Activated T-helper 2 cell treated with anti-CD3 and anti-CD28 coated beads, Interferon-gamma antibody, Interleukin-2, Interleukin-4, amounts not matched to agents 10 μg/mL and 5 μg/mL and 100 μg/mL, durations not matched to agents 14 hours and 24 hours and 36 hours (primary cell): Measurements from ENCODE around the gene SEMG1. TPM values are rescaled to one million over a fixed set of nuclear protein-coding genes. Genes with fewer than 3 reads are reported as not detected.

Experiments
- DNase-seq: peaks from one replicate; pipeline ENCODE4 v3.0.0; 2021; ENCODE audit warnings: low spot score
- H3K27ac Mint-ChIP-seq: one replicate; pipeline ENCODE4 v1.8.0; 2021; ENCODE audit warnings: mixed read lengths
- H3K27me3 Mint-ChIP-seq: one replicate; pipeline ENCODE4 v1.8.0; 2021; ENCODE audit warnings: low read depth, mixed read lengths
- H3K36me3 Mint-ChIP-seq: one replicate; pipeline ENCODE4 v1.8.0; 2021; ENCODE audit warnings: low read depth, mixed read lengths
- H3K4me1 Mint-ChIP-seq: one replicate; pipeline ENCODE4 v1.8.0; 2021; ENCODE audit warnings: low read depth, mixed read lengths
- H3K4me3 Mint-ChIP-seq: one replicate; pipeline ENCODE4 v1.8.0; 2021; ENCODE audit warnings: low read depth, mild to moderate bottlenecking, moderate library complexity, mixed read lengths
- H3K9me3 Mint-ChIP-seq: one replicate; pipeline ENCODE4 v1.8.0; 2021; ENCODE audit warnings: mixed read lengths
- intact Hi-C: fragments of 100-400 bp; cut with micrococcal nuclease; formaldehyde crosslinking; loops from one replicate; pipeline ENCODE4 v1.15.1; 2023
- total RNA-seq: library from RNA; stranded (reverse); gene quantifications from 2 replicates; pipeline ENCODE4 v1.2.3, GENCODE V29; 2022

Gene SEMG1
- not detected in 2 replicates for total RNA-seq

- no peak within 1 kb of the TSS for H3K27ac Mint-ChIP-seq
- H3K4me3 Mint-ChIP-seq = no peak within 1 kb of the TSS
- no peaks in the 10 kb centered on the region for H3K4me1 Mint-ChIP-seq
- H3K9me3 Mint-ChIP-seq = no peaks in the 10 kb centered on the region
- H3K27me3 Mint-ChIP-seq = peaks cover 22% of the 10 kb centered on the region
- DNase-seq = no peak
- H3K36me3 Mint-ChIP-seq = no peaks in the 10 kb centered on the region
- intact Hi-C loops = no loop called here
These were observed at the start of gene SEMG1 for GRCh38 chr20:45206725-45207124. Gene SEMG1, plus strand, starts transcription at chr20:45207033. Its CDS starts 21 bp downstream, at chr20:45207054.

- peaks cover 18% of the 10 kb centered on the region for H3K9me3 Mint-ChIP-seq
- no peak overlapping the region for H3K4me3 Mint-ChIP-seq
- H3K4me1 Mint-ChIP-seq = no peaks in the 10 kb centered on the region
- H3K27me3 Mint-ChIP-seq = peaks cover 23% of the 10 kb centered on the region
- DNase-seq = no peak
- no peaks in the 10 kb centered on the region for H3K36me3 Mint-ChIP-seq
- no peak overlapping the region for H3K27ac Mint-ChIP-seq
- intact Hi-C loops = no loop called here
These were observed 48.9 kb upstream of the SEMG1 start for GRCh38 chr20:45157962-45158361.

- Mint-ChIP-seq H3K27me3 (peaks cover 25% of the 10 kb centered on the region), H3K4me3 (no peak overlapping the region), H3K4me1 (no peaks in the 10 kb centered on the region), H3K27ac (no peak overlapping the region), H3K9me3 (peaks cover 18% of the 10 kb centered on the region), H3K36me3 (no peaks in the 10 kb centered on the region)
- intact Hi-C loops = no loop called here
- no peak for DNase-seq
These were observed 43.6 kb upstream of the SEMG1 start for GRCh38 chr20:45163083-45163803.

GRCh38 chr20:45164906-45165305, 41.9 kb upstream of the SEMG1 start:
- peaks cover 7% of the 10 kb centered on the region for H3K9me3 Mint-ChIP-seq
- intact Hi-C loops = no loop called here
- peaks cover 17% of the 10 kb centered on the region for H3K27me3 Mint-ChIP-seq

GRCh38 chr20:45173522-45173921, 33.3 kb upstream of the SEMG1 start:
- Mint-ChIP-seq H3K36me3 (no peaks in the 10 kb centered on the region), H3K27me3 (peaks cover 9% of the 10 kb centered on the region), H3K27ac (no peak overlapping the region), H3K9me3 (no peaks in the 10 kb centered on the region), H3K4me1 (no peaks in the 10 kb centered on the region), H3K4me3 (no peak overlapping the region)
- DNase-seq = no peak
- intact Hi-C loops = no loop called here

More at GRCh38 chr20:45164906-45165305, 41.9 kb upstream of the SEMG1 start:
- Mint-ChIP-seq H3K4me3 (no peak overlapping the region), H3K4me1 (no peaks in the 10 kb centered on the region), H3K27ac (no peak overlapping the region), H3K36me3 (no peaks in the 10 kb centered on the region)
- no peak for DNase-seq

GRCh38 chr20:45174434-45175364, 32.1 kb upstream of the SEMG1 start, which contains the start of gene PI3:
Gene PI3, plus strand, starts transcription at chr20:45174902. Its CDS starts 21 bp downstream, at chr20:45174923.
- Mint-ChIP-seq H3K4me3 (no peak within 1 kb of the TSS), H3K27ac (no peak within 1 kb of the TSS)

GRCh38 chr20:45176526-45177267, 30.1 kb upstream of the SEMG1 start:
- intact Hi-C loops = no loop called here
- DNase-seq = no peak
- Mint-ChIP-seq H3K36me3 (no peaks in the 10 kb centered on the region), H3K4me1 (no peaks in the 10 kb centered on the region), H3K27me3 (peaks cover 2% of the 10 kb centered on the region), H3K4me3 (no peak overlapping the region), H3K9me3 (no peaks in the 10 kb centered on the region), H3K27ac (no peak overlapping the region)

More at GRCh38 chr20:45174434-45175364, 32.1 kb upstream of the SEMG1 start, which contains the start of gene PI3:
- H3K4me1 Mint-ChIP-seq = no peaks in the 10 kb centered on the region
- H3K9me3 Mint-ChIP-seq = no peaks in the 10 kb centered on the region
- H3K27me3 Mint-ChIP-seq = peaks cover 9% of the 10 kb centered on the region
- intact Hi-C loops = no loop called here
- DNase-seq = no peak
- no peaks in the 10 kb centered on the region for H3K36me3 Mint-ChIP-seq

- no peaks in the 10 kb centered on the region for H3K4me1 Mint-ChIP-seq
- H3K36me3 Mint-ChIP-seq = no peaks in the 10 kb centered on the region
- no peak for DNase-seq
- H3K4me3 Mint-ChIP-seq = no peak overlapping the region
- H3K27ac Mint-ChIP-seq = no peak overlapping the region
- intact Hi-C loops = no loop called here
- H3K27me3 Mint-ChIP-seq = no peaks in the 10 kb centered on the region
- H3K9me3 Mint-ChIP-seq = no peaks in the 10 kb centered on the region
These were observed 27.7 kb upstream of the SEMG1 start for GRCh38 chr20:45179166-45179565.

GRCh38 chr20:45181639-45182038, 25.2 kb upstream of the SEMG1 start:
- no peak overlapping the region for H3K27ac Mint-ChIP-seq
- no peak for DNase-seq
- intact Hi-C loops = no loop called here
- no peaks in the 10 kb centered on the region for H3K36me3 Mint-ChIP-seq
- H3K9me3 Mint-ChIP-seq = no peaks in the 10 kb centered on the region
- no peaks in the 10 kb centered on the region for H3K4me1 Mint-ChIP-seq
- no peak overlapping the region for H3K4me3 Mint-ChIP-seq
- H3K27me3 Mint-ChIP-seq = peaks cover 4% of the 10 kb centered on the region

GRCh38 chr20:45183084-45183483, 23.7 kb upstream of the SEMG1 start:
- H3K4me1 Mint-ChIP-seq = no peaks in the 10 kb centered on the region
- DNase-seq = no peak
- no peaks in the 10 kb centered on the region for H3K36me3 Mint-ChIP-seq
- H3K27ac Mint-ChIP-seq = no peak overlapping the region
- H3K27me3 Mint-ChIP-seq = peaks cover 4% of the 10 kb centered on the region
- H3K4me3 Mint-ChIP-seq = no peak overlapping the region
- intact Hi-C loops = no loop called here
- no peaks in the 10 kb centered on the region for H3K9me3 Mint-ChIP-seq

GRCh38 chr20:45187693-45188092, 19.1 kb upstream of the SEMG1 start:
- Mint-ChIP-seq H3K9me3 (no peaks in the 10 kb centered on the region), H3K4me1 (no peaks in the 10 kb centered on the region), H3K36me3 (no peaks in the 10 kb centered on the region), H3K27me3 (peaks cover 12% of the 10 kb centered on the region), H3K4me3 (no peak overlapping the region), H3K27ac (no peak overlapping the region)
- intact Hi-C loops = no loop called here
- no peak for DNase-seq

- peaks cover 12% of the 10 kb centered on the region for H3K27me3 Mint-ChIP-seq
These were observed 17.7 kb upstream of the SEMG1 start for GRCh38 chr20:45189067-45189609.

More at GRCh38 chr20:45189067-45189609, 17.7 kb upstream of the SEMG1 start:
- H3K4me3 Mint-ChIP-seq = no peak overlapping the region
- no peak for DNase-seq
- H3K9me3 Mint-ChIP-seq = no peaks in the 10 kb centered on the region
- no peaks in the 10 kb centered on the region for H3K4me1 Mint-ChIP-seq
- intact Hi-C loops = no loop called here
- H3K36me3 Mint-ChIP-seq = no peaks in the 10 kb centered on the region
- H3K27ac Mint-ChIP-seq = no peak overlapping the region
